ENCODE results near the gene MSRB1. TPM values are rescaled to one million over a fixed set of nuclear protein-coding genes. Genes with fewer than 3 reads are reported as not detected.

Gene MSRB1
- total RNA-seq, 1 experiment from 2014 or later, result 18.3 TPM

DNA sequence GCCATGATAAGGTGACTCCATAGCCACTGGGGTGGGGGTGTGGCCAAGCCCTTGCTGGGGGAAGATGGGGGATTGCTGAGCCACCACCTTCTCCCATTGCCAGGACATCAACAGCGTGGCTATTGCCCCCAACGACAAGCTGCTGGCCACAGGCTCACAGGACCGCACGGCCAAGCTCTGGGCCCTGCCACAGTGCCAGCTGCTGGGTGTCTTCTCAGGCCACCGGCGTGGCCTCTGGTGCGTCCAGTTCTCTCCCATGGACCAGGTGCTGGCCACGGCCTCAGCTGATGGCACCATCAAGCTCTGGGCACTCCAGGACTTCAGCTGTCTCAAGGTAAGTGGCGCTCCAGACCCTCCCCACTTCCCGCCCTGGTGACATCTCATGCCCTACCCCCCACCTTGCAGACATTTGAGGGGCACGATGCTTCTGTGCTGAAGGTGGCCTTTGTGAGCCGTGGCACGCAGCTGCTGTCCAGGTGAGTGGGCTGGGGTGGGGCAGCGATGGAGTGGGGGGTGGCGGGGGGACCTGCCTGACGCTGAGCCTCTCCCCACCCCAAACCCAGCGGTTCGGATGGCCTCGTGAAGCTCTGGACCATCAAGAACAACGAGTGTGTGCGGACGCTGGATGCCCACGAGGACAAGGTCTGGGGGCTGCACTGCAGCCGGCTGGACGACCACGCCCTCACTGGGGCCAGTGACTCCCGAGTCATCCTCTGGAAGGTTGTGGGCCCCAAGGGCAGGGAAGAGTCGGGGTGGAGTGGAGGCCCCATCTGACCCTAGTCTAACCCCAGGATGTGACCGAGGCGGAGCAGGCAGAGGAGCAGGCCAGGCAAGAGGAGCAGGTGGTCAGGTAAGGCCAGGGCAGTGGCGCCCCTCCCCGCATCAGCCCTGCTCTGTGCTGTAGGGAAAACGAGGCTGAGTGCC, 34.2 kb upstream of the MSRB1 start:
- ChIA-PET POLR2A (interaction anchor here (3.3 to 12.5 kb wide), 2 partner anchors 11 to 17 kb away, joined by 14 to 104 read pairs; partner anchors contain the start of genes NDUFB10, RNF151 and RPS2), RAD21 (ENCODE audit: low non-redundant PET in 1 of 2, low total read pairs in 2 of 2, uncharacterized antibody in 2 of 2, unreplicated experiment in 2 of 2) (interaction anchor here in 1 of 2 experiments (0.6 kb wide), 1 partner anchor 13 kb away, joined by 6 read pairs; the partner anchor contains the start of gene RPS2), CTCF (interaction anchor here (1.4 kb wide), 1 partner anchor 27 kb away, joined by 5 read pairs; no protein-coding TSS in a partner anchor)
- no TSS peak for BruUV-seq (replicated peaks)
- Histone ChIP-seq H3K27me3 (ENCODE audit: insufficient read depth, low read length) (no peaks in the 10 kb centered on the region), H3K9me3 (ENCODE audit: control insufficient read depth in 1 of 2, insufficient read depth in 1 of 2, low read depth in 1 of 2, low read length in 2 of 2) (no peaks in the 10 kb centered on the region), H3K4me2 (ENCODE audit: low read length) (no peak overlapping the region), H3K9me2 (ENCODE audit: insufficient read depth) (no peaks in the 10 kb centered on the region), H3K36me3 (ENCODE audit: control insufficient read depth in 1 of 2, insufficient read depth in 2 of 2, low read length in 2 of 2) (peaks cover 0 to 41% of the 10 kb centered on the region in 2 experiments; a peak in 2 of 4 replicates), H4K20me1 (ENCODE audit: insufficient read depth) (no peaks in the 10 kb centered on the region), H3K4me1 (ENCODE audit: control insufficient read depth in 1 of 2, insufficient read depth in 2 of 2, low read length in 2 of 2) (peaks cover 37 to 59% of the 10 kb centered on the region in 2 experiments), H3K4me3 (replicated peaks in 1 of 2; ENCODE audit: low read depth in 1 of 2, low read length in 2 of 2) (no peak overlapping the region), H2AFZ (ENCODE audit: low read depth, low read length, poor library complexity, severe bottlenecking) (no peak overlapping the region), H3K9ac (ENCODE audit: low read length) (no peak overlapping the region), H3K79me2 (ENCODE audit: insufficient read depth, low read length) (peaks cover 28% of the 10 kb centered on the region), H3K27ac (ENCODE audit: low read depth, low read length) (peak overlapping the region; percentile 88; the same call in 1 of the 2 replicates)
- DNase-seq (ENCODE audit: low read depth, low spot score) (no peak), ATAC-seq (no peak)
- intact Hi-C loops (cut with micrococcal nuclease), result no loop called here
- TF ChIP-seq POLR2AphosphoS5 (IDR thresholded peaks at IDR 0.05; ENCODE audit: low read depth, low read length) (peak; percentile 29; the same call in 1 of the 2 replicates), CEBPB (IDR thresholded peaks at IDR 0.05; ENCODE audit: low read depth) (no peak)

- intact Hi-C loops (cut with micrococcal nuclease), result no loop called here
- no TSS peak for BruUV-seq (replicated peaks)
- no peaks in the 10 kb centered on the region for H3K9me3 ChIP-seq (ENCODE audit: control insufficient read depth in 1 of 2, insufficient read depth in 1 of 2, low read depth in 1 of 2, low read length in 2 of 2)
- no peak overlapping the region for H3K4me2 ChIP-seq (ENCODE audit: low read length)
- peaks cover 27 to 49% of the 10 kb centered on the region in 2 experiments for H3K4me1 ChIP-seq (ENCODE audit: control insufficient read depth in 1 of 2, insufficient read depth in 2 of 2, low read length in 2 of 2)
- ATAC-seq, result no peak
- POLR2A ChIA-PET, result interaction anchor here (12.5 kb wide), 1 partner anchor 10 kb away, joined by 104 read pairs; the partner anchor contains the start of genes RNF151 and RPS2
- H3K27ac ChIP-seq (ENCODE audit: low read depth, low read length), result no peak overlapping the region
- H3K9me2 ChIP-seq (ENCODE audit: insufficient read depth), result no peaks in the 10 kb centered on the region
- no peaks in the 10 kb centered on the region for H3K27me3 ChIP-seq (ENCODE audit: insufficient read depth, low read length)
- peaks cover 32% of the 10 kb centered on the region for H3K79me2 ChIP-seq (ENCODE audit: insufficient read depth, low read length)
- RAD21 ChIA-PET (ENCODE audit: low non-redundant PET in 1 of 2, low total read pairs in 2 of 2, uncharacterized antibody in 2 of 2, unreplicated experiment in 2 of 2), result no interaction called here
- no peak overlapping the region for H3K9ac ChIP-seq (ENCODE audit: low read length)
- H3K36me3 ChIP-seq (ENCODE audit: control insufficient read depth in 1 of 2, insufficient read depth in 2 of 2, low read length in 2 of 2), result peaks cover 0 to 41% of the 10 kb centered on the region in 2 experiments; a peak in 2 of 4 replicates
- no peak overlapping the region for H3K4me3 ChIP-seq (replicated peaks in 1 of 2; ENCODE audit: low read depth in 1 of 2, low read length in 2 of 2)
- H4K20me1 ChIP-seq (ENCODE audit: insufficient read depth), result no peaks in the 10 kb centered on the region
- no peak for TF ChIP-seq POLR2A (IDR thresholded peaks at IDR 0.05; ENCODE audit: borderline replicate concordance, extremely low read depth, insufficient read depth, insufficient read length)
- TF ChIP-seq TCF7L2 (IDR thresholded peaks at IDR 0.05; ENCODE audit: borderline replicate concordance, extremely low read depth, insufficient read depth, insufficient read length), result no peak
- no peak for TF ChIP-seq EZH2 (IDR thresholded peaks at IDR 0.05)
- TF ChIP-seq REST (IDR thresholded peaks at IDR 0.05; ENCODE audit: low read depth), result no peak
- no peak for TF ChIP-seq CEBPB (IDR thresholded peaks at IDR 0.05; ENCODE audit: low read depth)
- TF ChIP-seq EZH2phosphoT487 (IDR thresholded peaks at IDR 0.05; ENCODE audit: borderline replicate concordance), result no peak
- no peak for TF ChIP-seq CBX3 (IDR thresholded peaks at IDR 0.05; ENCODE audit: low read depth)
- CTCF ChIA-PET, result no interaction called here
- no peak overlapping the region for H2AFZ ChIP-seq (ENCODE audit: low read depth, low read length, poor library complexity, severe bottlenecking)
- no peak for DNase-seq (ENCODE audit: low read depth, low spot score)
Measured at GRCh38 chr16:1976216-1976520, 33.2 kb upstream of the MSRB1 start.

Measured in HCT116 (cell line).